Activated CD4-positive, alpha-beta T cell treated with anti-CD3 and anti-CD28 coated beads, Interleukin-2, amount 10 ng/mL, durations not matched to agents 24 days and 14 days (primary cell): ENCODE measurements around the gene ANKS1B. TPM values are rescaled to one million over a fixed set of nuclear protein-coding genes. Genes with fewer than 3 reads are reported as not detected.

Experiments used
- DNase-seq: peaks from one replicate; pipeline ENCODE4 v3.0.0; 2022
- H3K27ac Mint-ChIP-seq: one replicate; pipeline ENCODE4 v1.8.0; 2022; ENCODE audit warnings: mild to moderate bottlenecking, mixed read lengths
- H3K27me3 Mint-ChIP-seq: one replicate; pipeline ENCODE4 v1.8.0; 2022; ENCODE audit warnings: mixed read lengths
- H3K36me3 Mint-ChIP-seq: one replicate; pipeline ENCODE4 v1.8.0; 2022; ENCODE audit warnings: low read depth, mild to moderate bottlenecking, mixed read lengths
- H3K4me1 Mint-ChIP-seq: one replicate; pipeline ENCODE4 v1.8.0; 2021; ENCODE audit warnings: mixed read lengths
- H3K4me3 Mint-ChIP-seq: one replicate; pipeline ENCODE4 v1.8.0; 2022; ENCODE audit warnings: mild to moderate bottlenecking, moderate library complexity, mixed read lengths
- H3K9me3 Mint-ChIP-seq: one replicate; pipeline ENCODE4 v1.8.0; 2021; ENCODE audit warnings: mixed read lengths
- intact Hi-C: fragments of 100-400 bp; cut with micrococcal nuclease; formaldehyde crosslinking; loops from one replicate; pipeline ENCODE4 v1.15.1; 2023
- total RNA-seq: library from RNA; stranded (reverse); gene quantifications from 2 replicates; pipeline ENCODE4 v1.2.3, GENCODE V29; 2022

ANKS1B gene
- total RNA-seq, 1 donor from 2014 or later = 1.5 TPM

- intact Hi-C loops = no loop called here
- H3K4me3 Mint-ChIP-seq = no peak overlapping the region
- H3K9me3 Mint-ChIP-seq = no peaks in the 10 kb centered on the region
Measured at GRCh38 chr12:99553461-99553860, 431.3 kb downstream of the ANKS1B start.

GRCh38 chr12:99552022-99552421, 432.7 kb downstream of the ANKS1B start:
- H3K4me1 Mint-ChIP-seq = no peaks in the 10 kb centered on the region
- no peak overlapping the region for H3K27ac Mint-ChIP-seq
- intact Hi-C loops = no loop called here

More at GRCh38 chr12:99553461-99553860, 431.3 kb downstream of the ANKS1B start:
- H3K27ac Mint-ChIP-seq = no peak overlapping the region
- H3K36me3 Mint-ChIP-seq = no peaks in the 10 kb centered on the region
- H3K27me3 Mint-ChIP-seq = no peaks in the 10 kb centered on the region
- no peak for DNase-seq
- no peaks in the 10 kb centered on the region for H3K4me1 Mint-ChIP-seq

GRCh38 chr12:99549651-99550050, 435.1 kb downstream of the ANKS1B start:
- no peaks in the 10 kb centered on the region for H3K9me3 Mint-ChIP-seq
- no peak for DNase-seq
- H3K27me3 Mint-ChIP-seq = no peaks in the 10 kb centered on the region
- H3K4me3 Mint-ChIP-seq = no peak overlapping the region
- intact Hi-C loops = no loop called here
- no peak overlapping the region for H3K27ac Mint-ChIP-seq
- no peaks in the 10 kb centered on the region for H3K4me1 Mint-ChIP-seq
- H3K36me3 Mint-ChIP-seq = no peaks in the 10 kb centered on the region

More at GRCh38 chr12:99552022-99552421, 432.7 kb downstream of the ANKS1B start:
- Mint-ChIP-seq H3K36me3 (no peaks in the 10 kb centered on the region), H3K4me3 (no peak overlapping the region), H3K27me3 (no peaks in the 10 kb centered on the region), H3K9me3 (no peaks in the 10 kb centered on the region)
- DNase-seq = no peak

GRCh38 chr12:99549196-99549595, 435.5 kb downstream of the ANKS1B start:
- H3K27ac Mint-ChIP-seq = no peak overlapping the region
- intact Hi-C loops = no loop called here
- no peaks in the 10 kb centered on the region for H3K9me3 Mint-ChIP-seq
- no peak overlapping the region for H3K4me3 Mint-ChIP-seq
- no peaks in the 10 kb centered on the region for H3K27me3 Mint-ChIP-seq
- DNase-seq = no peak
- no peaks in the 10 kb centered on the region for H3K36me3 Mint-ChIP-seq
- H3K4me1 Mint-ChIP-seq = no peaks in the 10 kb centered on the region

- no peaks in the 10 kb centered on the region for H3K27me3 Mint-ChIP-seq
- no peak for DNase-seq
- H3K36me3 Mint-ChIP-seq = no peaks in the 10 kb centered on the region
- H3K4me3 Mint-ChIP-seq = no peak overlapping the region
- no peaks in the 10 kb centered on the region for H3K4me1 Mint-ChIP-seq
- H3K9me3 Mint-ChIP-seq = no peaks in the 10 kb centered on the region
- intact Hi-C loops = no loop called here
- no peak overlapping the region for H3K27ac Mint-ChIP-seq
Measured at GRCh38 chr12:99544457-99544856, 440.3 kb downstream of the ANKS1B start.

GRCh38 chr12:99529966-99530365, 454.8 kb downstream of the ANKS1B start:
- Mint-ChIP-seq H3K4me1 (no peaks in the 10 kb centered on the region), H3K9me3 (no peaks in the 10 kb centered on the region), H3K36me3 (no peaks in the 10 kb centered on the region), H3K4me3 (no peak overlapping the region), H3K27me3 (no peaks in the 10 kb centered on the region), H3K27ac (no peak overlapping the region)
- no peak for DNase-seq
- intact Hi-C loops = no loop called here

GRCh38 chr12:99528478-99528877, 456.3 kb downstream of the ANKS1B start:
- H3K27me3 Mint-ChIP-seq = no peaks in the 10 kb centered on the region
- intact Hi-C loops = no loop called here
- no peak for DNase-seq
- H3K27ac Mint-ChIP-seq = no peak overlapping the region
- no peaks in the 10 kb centered on the region for H3K36me3 Mint-ChIP-seq
- H3K9me3 Mint-ChIP-seq = no peaks in the 10 kb centered on the region
- no peaks in the 10 kb centered on the region for H3K4me1 Mint-ChIP-seq
- H3K4me3 Mint-ChIP-seq = no peak overlapping the region

GRCh38 chr12:99523853-99524252, 460.9 kb downstream of the ANKS1B start:
- no peak for DNase-seq
- H3K27ac Mint-ChIP-seq = no peak overlapping the region
- no peaks in the 10 kb centered on the region for H3K4me1 Mint-ChIP-seq
- H3K36me3 Mint-ChIP-seq = no peaks in the 10 kb centered on the region
- no peaks in the 10 kb centered on the region for H3K27me3 Mint-ChIP-seq
- intact Hi-C loops = no loop called here
- H3K9me3 Mint-ChIP-seq = no peaks in the 10 kb centered on the region
- no peak overlapping the region for H3K4me3 Mint-ChIP-seq

GRCh38 chr12:99522456-99522855, 462.3 kb downstream of the ANKS1B start:
- no peak for DNase-seq
- Mint-ChIP-seq H3K27me3 (no peaks in the 10 kb centered on the region), H3K4me3 (no peak overlapping the region), H3K4me1 (no peaks in the 10 kb centered on the region), H3K9me3 (no peaks in the 10 kb centered on the region), H3K27ac (no peak overlapping the region), H3K36me3 (no peaks in the 10 kb centered on the region)
- intact Hi-C loops = no loop called here

GRCh38 chr12:99521664-99522063, 463.1 kb downstream of the ANKS1B start:
- Mint-ChIP-seq H3K27me3 (no peaks in the 10 kb centered on the region), H3K9me3 (no peaks in the 10 kb centered on the region), H3K36me3 (no peaks in the 10 kb centered on the region), H3K27ac (no peak overlapping the region), H3K4me1 (no peaks in the 10 kb centered on the region), H3K4me3 (no peak overlapping the region)
- no peak for DNase-seq
- intact Hi-C loops = no loop called here

- Mint-ChIP-seq H3K27me3 (no peaks in the 10 kb centered on the region), H3K4me3 (no peak overlapping the region), H3K9me3 (peaks cover 8% of the 10 kb centered on the region), H3K4me1 (no peaks in the 10 kb centered on the region), H3K36me3 (no peaks in the 10 kb centered on the region), H3K27ac (no peak overlapping the region)
- no peak for DNase-seq
- intact Hi-C loops = no loop called here
Measured at GRCh38 chr12:99513066-99513465, 471.7 kb downstream of the ANKS1B start.

- intact Hi-C loops = no loop called here
Measured at GRCh38 chr12:99505805-99506204, 478.9 kb downstream of the ANKS1B start.

GRCh38 chr12:99498756-99499155, 486.0 kb downstream of the ANKS1B start:
- H3K27ac Mint-ChIP-seq = no peak overlapping the region
- intact Hi-C loops = no loop called here

More at GRCh38 chr12:99505805-99506204, 478.9 kb downstream of the ANKS1B start:
- H3K4me3 Mint-ChIP-seq = no peak overlapping the region
- H3K36me3 Mint-ChIP-seq = no peaks in the 10 kb centered on the region
- peaks cover 4% of the 10 kb centered on the region for H3K9me3 Mint-ChIP-seq
- DNase-seq = no peak
- no peak overlapping the region for H3K27ac Mint-ChIP-seq
- H3K27me3 Mint-ChIP-seq = no peaks in the 10 kb centered on the region
- H3K4me1 Mint-ChIP-seq = no peaks in the 10 kb centered on the region

GRCh38 chr12:99495799-99496198, 488.9 kb downstream of the ANKS1B start:
- peaks cover 3% of the 10 kb centered on the region for H3K9me3 Mint-ChIP-seq
- no peaks in the 10 kb centered on the region for H3K4me1 Mint-ChIP-seq
- H3K36me3 Mint-ChIP-seq = no peaks in the 10 kb centered on the region
- DNase-seq = no peak
- no peak overlapping the region for H3K27ac Mint-ChIP-seq
- intact Hi-C loops = no loop called here
- H3K4me3 Mint-ChIP-seq = no peak overlapping the region
- H3K27me3 Mint-ChIP-seq = no peaks in the 10 kb centered on the region

More at GRCh38 chr12:99498756-99499155, 486.0 kb downstream of the ANKS1B start:
- H3K4me1 Mint-ChIP-seq = no peaks in the 10 kb centered on the region
- H3K27me3 Mint-ChIP-seq = no peaks in the 10 kb centered on the region
- H3K9me3 Mint-ChIP-seq = peaks cover 7% of the 10 kb centered on the region
- no peaks in the 10 kb centered on the region for H3K36me3 Mint-ChIP-seq
- DNase-seq = no peak
- H3K4me3 Mint-ChIP-seq = no peak overlapping the region

- Mint-ChIP-seq H3K36me3 (no peaks in the 10 kb centered on the region), H3K9me3 (peaks cover 3% of the 10 kb centered on the region), H3K4me1 (no peaks in the 10 kb centered on the region), H3K27me3 (no peaks in the 10 kb centered on the region), H3K27ac (no peak overlapping the region), H3K4me3 (no peak overlapping the region)
- intact Hi-C loops = no loop called here
- no peak for DNase-seq
Measured at GRCh38 chr12:99493197-99493596, 491.5 kb downstream of the ANKS1B start.
